ENCODE results near the gene UNC93A.
"Not testable (repeated sequence)": the region's sequence is repeated elsewhere in the genome, so short reads cannot be mapped to it uniquely, and the experiment has no call there.

Gene UNC93A

GRCh38 chr6:167341665-167342655 lies 50.8 kb downstream of the UNC93A start:
- DNase-seq (ENCODE audit: low spot score), result no peak

- no peak for DNase-seq (ENCODE audit: low spot score)
Measured at GRCh38 chr6:167342879-167343610, 51.9 kb downstream of the UNC93A start.

GRCh38 chr6:167345348-167345747 lies 54.2 kb downstream of the UNC93A start:
- no peak for DNase-seq (ENCODE audit: low spot score)

GRCh38 chr6:167345960-167346359 lies 54.8 kb downstream of the UNC93A start:
- DNase-seq (ENCODE audit: low spot score), result no peak

GRCh38 chr6:167347226-167347625 lies 56.1 kb downstream of the UNC93A start:
- DNase-seq (ENCODE audit: low spot score), result no peak

- no peak for DNase-seq (ENCODE audit: low spot score)
Measured at GRCh38 chr6:167349631-167350274, 58.6 kb downstream of the UNC93A start.

GRCh38 chr6:167350275-167350696 lies 59.2 kb downstream of the UNC93A start:
- DNase-seq (ENCODE audit: low spot score), result no peak

- no peak for DNase-seq (ENCODE audit: low spot score)
Measured at GRCh38 chr6:167350731-167351655, 59.9 kb downstream of the UNC93A start.

GRCh38 chr6:167351656-167352345 lies 60.7 kb downstream of the UNC93A start:
- DNase-seq (ENCODE audit: low spot score), result no peak

GRCh38 chr6:167356874-167357273 lies 65.8 kb downstream of the UNC93A start:
- no peak for DNase-seq (ENCODE audit: low spot score)

- DNase-seq (ENCODE audit: low spot score), result not testable (repeated sequence)
Measured at GRCh38 chr6:167358394-167358793, 67.3 kb downstream of the UNC93A start.

GRCh38 chr6:167361170-167361569 lies 70.1 kb downstream of the UNC93A start:
- DNase-seq (ENCODE audit: low spot score), result not testable (repeated sequence)
